ENCODE measurements around the gene ABLIM2.
A peak's percentile ranks its signal among the peaks of the same experiment; 100 is the strongest.

The ABLIM2 gene

GRCh38 chr4:8160233-8160560 lies 1.6 kb upstream of the ABLIM2 start:
- peaks cover 35% of the 10 kb centered on the region for H3K27me3 ChIP-seq (replicated peaks; ENCODE audit: insufficient read depth, low read length)
- no peak overlapping the region for H3K4me3 ChIP-seq (ENCODE audit: low read length)

GRCh38 chr4:8159537-8160232 lies 1.1 kb upstream of the ABLIM2 start:
- no peaks in the 10 kb centered on the region for H3K9me2 ChIP-seq (replicated peaks; ENCODE audit: insufficient read depth, low read length)
- TF ChIP-seq EZH2phosphoT487 (IDR thresholded peaks at IDR 0.05; ENCODE audit: low read length) (no peak), EZH2 (optimal IDR thresholded peaks at IDR 0.05; ENCODE audit: low read depth, low read length) (no peak), CTCF (IDR thresholded peaks at IDR 0.05; ENCODE audit: low read length) (no peak)
- no peak for DNase-seq
- H3K9me3 ChIP-seq (replicated peaks; ENCODE audit: insufficient read depth, low read length), result no peaks in the 10 kb centered on the region
- H3K4me1 ChIP-seq (ENCODE audit: low read length), result peaks cover 15% of the 10 kb centered on the region
- no peaks in the 10 kb centered on the region for H4K20me1 ChIP-seq (ENCODE audit: insufficient read depth, low read length)
- peak overlapping the region; percentile 86 for H3K4me3 ChIP-seq (ENCODE audit: low read length)
- H3K36me3 ChIP-seq (replicated peaks; ENCODE audit: insufficient read depth, low read length), result no peaks in the 10 kb centered on the region
- H3F3A ChIP-seq (ENCODE audit: insufficient read depth, low read length), result peaks cover 11% of the 10 kb centered on the region
- peak overlapping the region; percentile 99 for H3K4me2 ChIP-seq (ENCODE audit: low read depth, low read length)
- H3K27ac ChIP-seq (ENCODE audit: low read length), result no peak overlapping the region
- no peaks in the 10 kb centered on the region for H3K79me2 ChIP-seq (ENCODE audit: low read length)
- H2AFZ ChIP-seq (ENCODE audit: low read length), result peak overlapping the region; percentile 98
- H3K9ac ChIP-seq (ENCODE audit: low read length), result peak overlapping the region; percentile 50; the same call in 1 of the 2 replicates
- H3K27me3 ChIP-seq (replicated peaks; ENCODE audit: insufficient read depth, low read length), result peaks cover 40% of the 10 kb centered on the region

More at GRCh38 chr4:8160233-8160560, 1.6 kb upstream of the ABLIM2 start:
- H3F3A ChIP-seq (ENCODE audit: insufficient read depth, low read length), result peaks cover 11% of the 10 kb centered on the region
- DNase-seq, result no peak
- no peaks in the 10 kb centered on the region for H3K9me2 ChIP-seq (replicated peaks; ENCODE audit: insufficient read depth, low read length)
- no peak overlapping the region for H3K4me2 ChIP-seq (ENCODE audit: low read depth, low read length)
- no peak overlapping the region for H2AFZ ChIP-seq (ENCODE audit: low read length)
- no peaks in the 10 kb centered on the region for H4K20me1 ChIP-seq (ENCODE audit: insufficient read depth, low read length)
- H3K4me1 ChIP-seq (ENCODE audit: low read length), result peaks cover 20% of the 10 kb centered on the region
- TF ChIP-seq EZH2phosphoT487 (IDR thresholded peaks at IDR 0.05; ENCODE audit: low read length), result no peak
- TF ChIP-seq EZH2 (optimal IDR thresholded peaks at IDR 0.05; ENCODE audit: low read depth, low read length), result no peak
- no peak for TF ChIP-seq CTCF (IDR thresholded peaks at IDR 0.05; ENCODE audit: low read length)
- H3K9ac ChIP-seq (ENCODE audit: low read length), result no peak overlapping the region
- no peak overlapping the region for H3K27ac ChIP-seq (ENCODE audit: low read length)
- H3K79me2 ChIP-seq (ENCODE audit: low read length), result no peaks in the 10 kb centered on the region
- H3K36me3 ChIP-seq (replicated peaks; ENCODE audit: insufficient read depth, low read length), result no peaks in the 10 kb centered on the region
- no peaks in the 10 kb centered on the region for H3K9me3 ChIP-seq (replicated peaks; ENCODE audit: insufficient read depth, low read length)

GRCh38 chr4:8157944-8158709 lies 486 bp downstream of the ABLIM2 start:
- H3K9ac ChIP-seq (ENCODE audit: low read length), result no peak overlapping the region

More at GRCh38 chr4:8157944-8158709, 486 bp downstream of the ABLIM2 start:
- Histone ChIP-seq H3K27ac (ENCODE audit: low read length) (no peak overlapping the region), H2AFZ (ENCODE audit: low read length) (peak overlapping the region; percentile 63; the same call in 1 of the 2 replicates), H3K9me3 (replicated peaks; ENCODE audit: insufficient read depth, low read length) (no peaks in the 10 kb centered on the region), H3K4me2 (ENCODE audit: low read depth, low read length) (peak overlapping the region; percentile 92), H3K4me1 (ENCODE audit: low read length) (no peaks in the 10 kb centered on the region), H3K9me2 (replicated peaks; ENCODE audit: insufficient read depth, low read length) (no peaks in the 10 kb centered on the region), H3K36me3 (replicated peaks; ENCODE audit: insufficient read depth, low read length) (no peaks in the 10 kb centered on the region), H4K20me1 (ENCODE audit: insufficient read depth, low read length) (no peaks in the 10 kb centered on the region), H3K27me3 (replicated peaks; ENCODE audit: insufficient read depth, low read length) (peaks cover 51% of the 10 kb centered on the region), H3K4me3 (ENCODE audit: low read length) (peak overlapping the region; percentile 59), H3F3A (ENCODE audit: insufficient read depth, low read length) (no peaks in the 10 kb centered on the region), H3K79me2 (ENCODE audit: low read length) (no peaks in the 10 kb centered on the region)
- TF ChIP-seq EZH2 (optimal IDR thresholded peaks at IDR 0.05; ENCODE audit: low read depth, low read length) (no peak), CTCF (IDR thresholded peaks at IDR 0.05; ENCODE audit: low read length) (no peak), EZH2phosphoT487 (IDR thresholded peaks at IDR 0.05; ENCODE audit: low read length) (no peak)
- no peak for DNase-seq
